ENCODE results near the gene GGTLC1.

GGTLC1 gene

DNA sequence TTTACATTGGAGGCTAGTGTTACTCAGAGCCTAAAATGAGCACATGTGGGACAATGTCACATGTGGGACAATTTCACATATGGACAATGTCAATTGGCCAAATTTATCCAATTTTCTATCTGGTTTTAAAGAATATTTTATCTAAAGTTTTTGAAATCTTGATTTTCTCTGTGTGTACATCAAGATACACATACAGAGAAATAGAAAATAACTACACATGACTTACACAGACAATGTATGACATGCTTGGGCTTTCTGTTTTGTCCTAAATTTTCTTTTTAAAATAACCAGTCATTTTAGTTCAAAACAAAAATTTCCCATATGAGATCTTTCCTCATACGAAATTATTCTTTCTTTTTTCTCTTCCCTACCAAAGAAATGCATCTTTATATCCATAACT is 24.6 kb downstream of the GGTLC1 start:
- no peak for DNase-seq

DNA sequence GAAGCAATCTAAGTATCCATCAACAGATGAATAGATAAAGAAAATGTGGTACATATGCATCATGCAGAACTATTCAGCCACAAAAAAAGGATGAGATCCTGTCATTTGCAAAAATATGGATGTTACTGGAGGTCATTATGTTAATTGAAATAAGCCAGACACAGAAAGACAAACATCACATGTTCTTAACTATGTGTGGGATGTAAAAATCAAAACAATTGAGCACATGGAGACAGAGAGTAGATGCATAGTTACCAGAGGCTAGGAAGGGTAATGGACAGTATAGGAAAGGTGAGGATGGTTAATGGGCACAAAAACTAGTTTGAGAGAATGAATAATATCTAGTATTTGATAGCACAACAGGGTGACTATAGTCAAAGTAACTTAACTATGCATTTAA is 26.3 kb downstream of the GGTLC1 start:
- DNase-seq = no peak

DNA sequence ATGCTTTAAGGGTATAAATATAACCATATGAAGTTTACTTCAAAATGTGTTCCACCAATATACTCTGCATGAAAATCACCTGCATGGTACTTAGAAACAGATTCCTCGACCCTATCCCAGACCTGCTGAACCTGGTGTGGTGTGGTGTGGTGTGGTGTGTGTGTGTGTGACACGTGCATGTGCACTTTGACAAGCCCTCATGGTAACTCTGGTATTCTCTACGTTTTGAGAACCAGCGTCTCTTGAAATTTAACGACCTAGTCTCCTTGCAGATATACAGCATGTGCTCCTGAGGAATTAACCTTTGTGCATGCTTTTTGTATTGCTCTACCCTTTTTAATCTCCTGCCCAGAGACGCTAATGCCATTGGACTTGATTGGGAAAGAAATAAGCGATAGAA is 29.5 kb downstream of the GGTLC1 start:
- no peak for DNase-seq

DNA sequence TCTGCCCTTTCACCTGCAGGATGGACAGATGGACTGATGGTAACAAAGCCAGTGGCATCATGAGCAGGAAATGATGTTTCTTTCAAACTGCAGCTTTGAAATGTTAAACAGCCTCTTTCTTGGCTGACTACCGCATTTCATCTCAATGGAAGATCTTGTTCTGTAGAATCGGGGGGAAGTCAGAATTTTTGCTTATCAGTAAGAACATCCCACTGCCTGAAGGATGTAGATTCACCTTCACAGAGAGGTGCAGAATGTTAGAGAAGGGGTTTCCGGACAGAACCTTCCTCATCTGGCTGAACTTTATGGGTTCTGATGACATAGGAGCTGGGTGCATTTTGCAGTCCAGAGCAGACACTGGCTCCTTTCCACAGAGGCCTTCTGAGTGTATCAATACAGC is 32.7 kb downstream of the GGTLC1 start:
- DNase-seq = no peak

DNA sequence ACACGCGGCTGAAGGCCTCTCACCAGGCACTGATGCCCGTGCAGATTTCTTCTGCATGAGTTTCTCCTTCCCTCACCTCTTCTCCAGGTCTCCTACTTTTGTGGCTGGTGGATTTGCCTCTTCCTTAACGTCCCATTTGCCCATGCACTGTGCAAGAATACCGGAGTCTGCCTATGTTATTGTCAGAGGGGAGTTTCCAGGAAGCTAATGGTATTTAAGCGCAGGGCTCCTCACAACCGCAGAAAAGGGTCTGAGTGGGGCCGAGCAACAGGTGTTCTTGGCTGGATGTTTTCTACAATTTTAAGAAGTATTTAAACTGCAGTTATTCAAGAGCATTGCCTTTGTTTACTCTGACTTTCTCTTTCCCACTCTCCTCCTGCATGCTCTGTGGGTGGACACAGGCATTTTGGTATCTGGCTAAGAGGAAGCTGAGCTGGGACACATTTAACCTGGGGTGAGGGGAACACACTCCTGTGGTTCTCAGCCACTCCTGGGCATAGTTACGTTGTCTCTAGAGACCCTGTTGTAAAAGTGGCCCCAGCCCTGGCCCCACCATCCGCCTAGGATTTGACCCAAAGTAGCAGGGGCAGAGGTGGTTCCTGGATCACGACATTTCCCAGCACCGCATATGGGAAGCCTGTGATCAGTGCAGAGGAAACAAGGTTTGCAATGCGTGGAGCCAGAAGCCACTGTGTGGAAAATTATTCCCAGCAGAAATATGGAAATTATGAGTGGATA is 34.4 kb downstream of the GGTLC1 start:
- DNase-seq = no peak

DNA sequence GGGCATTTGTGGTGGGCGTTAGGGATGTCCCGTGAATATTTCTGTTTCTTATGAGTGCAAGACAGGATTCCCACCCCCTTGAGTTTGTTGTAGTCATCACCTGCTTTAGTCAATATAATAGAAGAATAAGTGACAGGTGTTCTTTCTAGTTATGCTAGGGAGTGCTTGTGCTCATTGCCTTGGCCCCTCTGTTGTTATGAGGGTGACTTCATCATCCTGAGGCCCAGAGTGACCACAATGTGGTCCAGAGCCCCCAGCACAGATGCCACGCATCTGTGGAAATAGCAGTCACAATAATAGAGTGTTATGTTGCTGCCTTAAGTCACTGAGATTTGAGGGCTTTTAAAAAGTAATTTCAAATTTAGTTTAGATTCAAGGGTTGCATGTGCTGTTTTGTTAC is 42.4 kb downstream of the GGTLC1 start:
- DNase-seq = no peak

DNA sequence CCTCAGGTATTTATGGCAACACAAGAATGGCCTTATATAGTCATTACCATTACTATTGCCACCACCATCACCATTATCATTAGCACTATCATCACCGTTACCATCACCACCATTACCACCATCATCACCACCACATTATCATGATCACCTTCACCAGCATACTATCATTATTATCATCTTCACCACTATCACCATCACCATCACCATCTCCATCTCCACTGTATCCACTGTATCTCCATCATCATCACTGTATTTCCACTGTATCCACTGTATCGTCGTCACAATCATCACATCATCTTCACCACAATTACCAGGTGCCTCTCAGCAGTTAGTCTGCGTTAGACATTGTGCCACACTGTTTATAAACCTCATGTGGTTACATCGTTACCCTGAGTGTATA is 45.3 kb downstream of the GGTLC1 start:
- no peak for DNase-seq

DNA sequence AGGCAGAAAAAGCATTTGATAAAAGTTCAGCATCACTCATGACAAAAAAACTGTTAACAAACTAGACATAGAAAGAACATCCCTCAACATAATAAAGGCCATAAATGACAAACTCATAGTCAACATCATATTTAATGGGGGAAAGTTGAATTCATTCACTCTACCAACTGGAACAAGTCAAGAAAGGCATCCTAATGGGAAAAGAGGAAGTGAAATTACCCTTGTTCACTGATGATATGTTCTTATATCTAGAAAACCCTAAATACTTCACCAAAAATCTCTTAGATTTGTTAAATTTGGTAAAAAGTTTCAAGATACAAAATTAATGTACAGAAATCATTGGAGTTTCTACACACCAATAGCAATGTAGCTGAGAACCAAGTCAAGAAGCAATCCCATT is 48.9 kb downstream of the GGTLC1 start:
- no peak for DNase-seq

DNA sequence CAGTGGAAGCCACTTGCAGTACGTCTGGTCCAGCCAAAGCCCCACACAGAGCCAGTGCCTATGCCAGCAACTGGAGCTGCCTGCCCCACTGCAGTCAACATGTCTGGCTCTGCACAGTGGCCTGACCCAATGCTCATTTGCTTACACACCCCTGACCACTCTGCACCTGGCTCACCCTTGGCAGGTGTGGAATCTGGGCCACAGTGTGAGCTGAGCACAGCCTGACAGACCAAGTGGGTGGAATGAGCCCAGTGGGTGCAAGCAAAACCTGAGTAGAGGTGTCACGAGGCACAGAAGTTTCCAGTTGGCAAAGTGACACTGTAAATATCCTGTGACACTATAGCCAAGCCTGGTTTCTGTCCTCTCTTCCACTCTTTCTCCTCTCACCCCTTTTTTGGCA is 49.5 kb downstream of the GGTLC1 start:
- DNase-seq = no peak

DNA sequence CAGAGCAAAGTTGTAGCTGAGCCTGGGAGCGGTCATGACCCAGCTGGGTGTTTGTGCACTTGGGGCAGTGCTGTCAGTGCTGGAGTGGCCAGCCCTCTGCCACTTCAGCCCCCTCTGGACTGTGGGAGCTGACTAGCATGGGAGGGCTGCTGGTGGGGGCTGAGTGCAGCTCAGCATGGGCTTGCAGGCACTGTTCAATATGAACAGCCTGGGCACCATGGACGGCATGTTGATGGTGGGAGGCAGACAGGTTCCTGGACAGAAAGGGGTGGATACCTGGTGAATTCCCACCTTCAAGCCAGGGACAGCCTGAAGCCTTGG is 50.5 kb downstream of the GGTLC1 start:
- no peak for DNase-seq

DNA sequence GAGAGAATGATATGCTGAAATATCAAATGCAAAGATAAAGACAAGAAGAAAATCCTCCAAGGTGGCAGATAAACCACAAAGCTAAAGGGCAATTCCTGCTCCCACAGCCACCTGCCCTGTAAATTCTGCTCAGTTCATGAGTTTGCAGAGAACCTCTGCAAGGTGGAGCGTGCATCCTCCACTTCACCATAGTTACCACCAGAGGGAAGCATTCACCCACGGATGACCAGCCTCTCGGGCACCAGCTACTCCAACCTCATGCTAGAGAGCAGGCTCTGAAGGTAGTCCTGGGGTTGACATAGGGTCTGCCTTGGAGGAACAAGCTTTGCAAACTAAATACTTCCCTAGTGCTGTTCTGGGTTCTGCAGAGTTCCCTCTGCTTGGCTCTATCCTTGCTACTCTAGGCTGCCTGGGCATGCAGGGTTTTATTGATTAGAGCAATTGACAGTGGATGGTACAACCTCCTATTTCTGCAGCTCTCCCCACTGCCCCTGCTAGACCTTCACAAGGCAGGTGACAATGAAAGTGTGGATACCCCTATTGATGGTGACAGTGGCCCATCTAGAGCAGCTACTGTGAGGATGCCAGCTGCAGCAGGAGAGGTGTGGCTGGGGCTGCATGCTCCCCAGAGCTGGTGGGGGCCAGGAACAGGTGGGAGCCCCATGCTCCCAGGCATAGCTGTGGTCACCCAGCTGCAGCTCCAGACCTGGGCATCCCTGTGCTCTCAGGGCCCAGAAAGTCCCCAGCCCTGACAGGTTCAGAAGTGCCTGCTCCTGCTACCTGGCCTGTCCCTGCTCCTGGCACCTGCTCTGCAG is 51.1 kb downstream of the GGTLC1 start:
- DNase-seq = peak; percentile 70
